NCI-H446 (cell line): ENCODE measurements around the gene EZH1.
"Not testable (repeated sequence)": the region's sequence is repeated elsewhere in the genome, so short reads cannot be mapped to it uniquely, and the experiment has no call there.

Experiments
- DNase-seq, 2 experiments: peaks; one replicate each; lab custom pipeline; 2025; lab: John Stamatoyannopoulos, UW

Gene EZH1

GRCh38 chr17:42772945-42773289 is 28.1 kb upstream of the EZH1 start:
- no peak for DNase-seq

GRCh38 chr17:42769964-42770363 is 25.1 kb upstream of the EZH1 start:
- DNase-seq, result not testable (repeated sequence)

- not testable (repeated sequence) for DNase-seq
Observed at GRCh38 chr17:42768006-42768405, 23.2 kb upstream of the EZH1 start.

GRCh38 chr17:42767512-42767911 is 22.7 kb upstream of the EZH1 start:
- DNase-seq, result no peak

- DNase-seq, result no peak
Observed at GRCh38 chr17:42766124-42766523, 21.3 kb upstream of the EZH1 start.

GRCh38 chr17:42761638-42762037 is 16.8 kb upstream of the EZH1 start:
- DNase-seq, result no peak

- peak in 1 of 2 experiments; percentile 28 for DNase-seq
Observed at GRCh38 chr17:42760652-42761581, 16.1 kb upstream of the EZH1 start, which contains the start of gene RAMP2. TSS of gene RAMP2 (plus strand) at chr17:42761227. CDS start at chr17:42761262, 35 bp downstream.

GRCh38 chr17:42759982-42760651 is 15.3 kb upstream of the EZH1 start:
- DNase-seq, result no peak

- DNase-seq, result peak in 1 of 2 experiments; percentile 14
Observed at GRCh38 chr17:42754782-42755181, 9.9 kb upstream of the EZH1 start.

GRCh38 chr17:42751628-42752027 is 6.8 kb upstream of the EZH1 start:
- no peak for DNase-seq

GRCh38 chr17:42750739-42751344 is 6.0 kb upstream of the EZH1 start:
- DNase-seq, result no peak

GRCh38 chr17:42748908-42749798 is 4.3 kb upstream of the EZH1 start:
- DNase-seq, result no peak

- no peak for DNase-seq
Observed at GRCh38 chr17:42748202-42748907, 3.5 kb upstream of the EZH1 start.

GRCh38 chr17:42744283-42744805 is 496 bp downstream of the EZH1 start:
- peak in 1 of 2 experiments; percentile 76 for DNase-seq

- DNase-seq, result no peak
Observed at GRCh38 chr17:42743595-42744282, 1.1 kb downstream of the EZH1 start.

GRCh38 chr17:42742916-42743315 is 1.9 kb downstream of the EZH1 start:
- not testable (repeated sequence) for DNase-seq

GRCh38 chr17:42740699-42741098 is 4.1 kb downstream of the EZH1 start:
- DNase-seq, result no peak

- no peak for DNase-seq
Observed at GRCh38 chr17:42725143-42725542, 19.7 kb downstream of the EZH1 start.

- no peak for DNase-seq
Observed at GRCh38 chr17:42723636-42724035, 21.2 kb downstream of the EZH1 start.

- peak; percentile 39 to 68 for DNase-seq
Observed at GRCh38 chr17:42720996-42721583, 23.8 kb downstream of the EZH1 start.
